ENCODE results near the gene CEP68.

DNA sequence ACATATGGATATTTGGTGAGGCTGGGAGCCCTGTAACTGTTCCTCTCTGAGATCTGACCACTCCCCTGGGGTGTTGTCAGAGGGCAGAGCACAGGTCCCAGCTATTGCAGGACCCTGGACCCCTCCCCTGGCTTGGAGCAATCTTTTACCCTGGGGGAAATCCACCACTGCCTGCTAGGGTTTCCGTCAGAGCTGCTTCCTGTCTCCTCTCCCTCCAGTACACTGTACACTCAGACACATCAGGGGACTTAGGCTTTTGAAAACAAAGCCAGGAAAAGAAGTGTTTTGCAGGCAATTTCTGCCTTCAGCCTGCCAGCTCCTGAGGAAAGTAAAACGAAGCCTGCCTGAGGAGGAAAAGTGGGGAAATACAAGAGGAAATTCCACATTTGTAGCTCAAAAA lies 13.2 kb upstream of the CEP68 start:
- TF ChIP-seq, protein P1, sequence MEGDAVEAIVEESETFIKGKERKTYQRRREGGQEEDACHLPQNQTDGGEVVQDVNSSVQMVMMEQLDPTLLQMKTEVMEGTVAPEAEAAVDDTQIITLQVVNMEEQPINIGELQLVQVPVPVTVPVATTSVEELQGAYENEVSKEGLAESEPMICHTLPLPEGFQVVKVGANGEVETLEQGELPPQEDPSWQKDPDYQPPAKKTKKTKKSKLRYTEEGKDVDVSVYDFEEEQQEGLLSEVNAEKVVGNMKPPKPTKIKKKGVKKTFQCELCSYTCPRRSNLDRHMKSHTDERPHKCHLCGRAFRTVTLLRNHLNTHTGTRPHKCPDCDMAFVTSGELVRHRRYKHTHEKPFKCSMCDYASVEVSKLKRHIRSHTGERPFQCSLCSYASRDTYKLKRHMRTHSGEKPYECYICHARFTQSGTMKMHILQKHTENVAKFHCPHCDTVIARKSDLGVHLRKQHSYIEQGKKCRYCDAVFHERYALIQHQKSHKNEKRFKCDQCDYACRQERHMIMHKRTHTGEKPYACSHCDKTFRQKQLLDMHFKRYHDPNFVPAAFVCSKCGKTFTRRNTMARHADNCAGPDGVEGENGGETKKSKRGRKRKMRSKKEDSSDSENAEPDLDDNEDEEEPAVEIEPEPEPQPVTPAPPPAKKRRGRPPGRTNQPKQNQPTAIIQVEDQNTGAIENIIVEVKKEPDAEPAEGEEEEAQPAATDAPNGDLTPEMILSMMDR (IDR thresholded peaks at IDR 0.05) = no peak
- TF ChIP-seq POLR2AphosphoS5 (IDR thresholded peaks at IDR 0.05) (no peak), EP300 (IDR thresholded peaks at IDR 0.05) (no peak)
